Ecto neural progenitor cell (in vitro differentiated cells): Measurements from ENCODE around the gene KREMEN1.

ENCODE experiments used
- DNase-seq: peaks from one replicate; pipeline ENCODE4 v3.0.0-alpha.2; 2018; ENCODE audit warnings: low spot score

Gene KREMEN1

DNA sequence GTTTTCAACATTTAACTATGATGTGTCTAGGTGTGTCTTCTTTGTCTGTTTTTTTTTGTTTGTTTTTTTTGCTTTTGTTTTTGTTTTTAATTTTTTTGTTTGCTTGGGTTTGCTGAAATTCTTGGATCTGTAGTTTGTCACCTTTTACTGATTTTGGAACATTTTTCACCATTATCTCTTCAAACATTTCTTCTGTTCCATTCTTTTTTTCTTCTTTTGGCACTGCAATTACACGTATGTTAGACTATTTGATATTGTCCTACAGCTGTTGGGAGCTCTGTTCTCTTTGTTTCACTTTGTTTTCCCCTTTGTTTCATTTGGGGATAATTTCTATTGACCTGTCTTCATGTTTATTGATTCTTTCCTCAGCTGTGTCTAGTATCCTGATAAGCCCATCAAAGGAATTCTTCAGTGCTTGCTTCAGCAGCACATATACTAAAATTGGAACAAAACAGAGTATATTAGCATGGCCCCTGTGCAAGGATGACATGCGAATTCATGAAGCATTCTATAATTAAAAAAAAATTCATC, 60.8 kb downstream of the KREMEN1 start:
- no peak for DNase-seq

DNA sequence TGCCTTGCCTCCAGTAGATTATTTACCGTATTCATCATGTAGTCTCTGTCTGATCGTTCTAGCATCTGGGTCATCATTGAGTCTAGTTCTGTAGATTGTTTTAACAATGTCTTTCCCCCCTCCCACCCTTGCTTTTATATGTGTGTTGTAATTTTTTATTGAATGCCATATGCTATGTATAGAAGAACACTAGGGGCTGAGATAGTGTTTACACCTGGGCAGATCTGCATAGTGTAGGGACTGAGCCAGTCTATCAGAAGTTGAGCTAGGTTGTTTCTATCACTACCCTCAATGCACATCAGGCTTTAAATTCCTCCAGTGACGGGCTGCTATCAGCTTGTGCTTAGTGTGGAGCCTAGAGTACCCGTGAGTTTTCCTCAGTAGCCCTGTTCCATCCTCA, 61.6 kb downstream of the KREMEN1 start:
- DNase-seq: no peak

DNA sequence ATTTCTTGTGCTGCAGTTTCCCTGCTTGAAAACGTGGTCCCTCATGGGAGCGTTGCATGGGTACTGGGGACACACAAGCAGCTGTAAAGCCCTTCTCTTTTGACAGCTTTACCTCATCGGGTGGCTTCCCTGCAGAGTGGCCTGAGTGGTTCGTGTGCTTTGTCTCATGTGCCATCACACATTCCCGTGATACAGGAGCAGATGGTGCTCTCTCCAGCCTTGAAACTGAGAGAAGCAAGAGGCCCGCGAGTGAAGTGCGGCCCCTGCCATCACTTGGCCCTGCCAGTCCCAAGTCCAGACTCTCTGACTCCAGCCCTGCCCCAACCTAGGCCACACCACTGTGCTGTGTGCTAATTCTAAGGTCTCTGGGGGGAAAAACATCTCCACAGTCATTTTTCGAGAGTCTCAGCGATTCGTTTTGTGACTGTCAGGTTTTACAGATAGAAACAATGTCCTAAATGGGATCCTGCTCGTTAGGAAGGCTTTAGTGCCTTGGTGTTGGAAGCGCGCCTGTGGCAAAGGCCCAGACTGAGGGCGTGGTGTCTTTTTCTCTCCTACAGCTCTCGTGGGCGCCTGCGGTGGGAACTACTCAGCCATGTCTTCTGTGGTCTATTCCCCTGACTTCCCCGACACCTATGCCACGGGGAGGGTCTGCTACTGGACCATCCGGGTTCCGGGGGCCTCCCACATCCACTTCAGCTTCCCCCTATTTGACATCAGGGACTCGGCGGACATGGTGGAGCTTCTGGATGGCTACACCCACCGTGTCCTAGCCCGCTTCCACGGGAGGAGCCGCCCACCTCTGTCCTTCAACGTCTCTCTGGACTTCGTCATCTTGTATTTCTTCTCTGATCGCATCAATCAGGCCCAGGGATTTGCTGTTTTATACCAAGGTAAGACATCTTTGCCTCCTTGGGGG, 64.2 kb downstream of the KREMEN1 start:
- DNase-seq: no peak

DNA sequence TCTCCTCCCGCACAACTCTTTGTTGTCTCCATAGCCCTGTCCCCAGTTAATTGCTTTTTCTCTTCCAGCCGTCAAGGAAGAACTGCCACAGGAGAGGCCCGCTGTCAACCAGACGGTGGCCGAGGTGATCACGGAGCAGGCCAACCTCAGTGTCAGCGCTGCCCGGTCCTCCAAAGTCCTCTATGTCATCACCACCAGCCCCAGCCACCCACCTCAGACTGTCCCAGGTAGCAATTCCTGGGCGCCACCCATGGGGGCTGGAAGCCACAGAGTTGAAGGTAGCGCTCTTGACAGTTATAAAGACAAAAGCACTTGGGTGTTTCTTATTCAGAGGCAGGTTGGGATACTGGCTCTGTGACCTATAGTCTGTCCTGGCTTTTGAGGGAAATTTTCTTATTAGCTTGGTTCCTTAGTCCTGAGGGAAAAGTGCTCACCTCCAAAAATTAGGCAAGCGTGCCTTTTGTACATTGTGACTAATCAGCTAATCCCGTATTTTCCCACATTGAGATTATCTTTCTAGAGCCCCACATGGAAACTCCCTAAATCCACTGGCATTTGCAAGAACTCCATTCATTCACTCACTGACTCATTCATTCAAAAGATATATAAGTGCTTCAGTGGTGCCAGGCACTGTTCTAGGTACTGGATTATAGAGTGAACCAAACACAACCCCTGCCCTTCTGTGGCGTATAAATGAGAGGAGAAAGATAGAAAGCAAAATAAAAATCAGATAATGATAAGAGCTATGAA, 65.9 kb downstream of the KREMEN1 start:
- DNase-seq: no peak

DNA sequence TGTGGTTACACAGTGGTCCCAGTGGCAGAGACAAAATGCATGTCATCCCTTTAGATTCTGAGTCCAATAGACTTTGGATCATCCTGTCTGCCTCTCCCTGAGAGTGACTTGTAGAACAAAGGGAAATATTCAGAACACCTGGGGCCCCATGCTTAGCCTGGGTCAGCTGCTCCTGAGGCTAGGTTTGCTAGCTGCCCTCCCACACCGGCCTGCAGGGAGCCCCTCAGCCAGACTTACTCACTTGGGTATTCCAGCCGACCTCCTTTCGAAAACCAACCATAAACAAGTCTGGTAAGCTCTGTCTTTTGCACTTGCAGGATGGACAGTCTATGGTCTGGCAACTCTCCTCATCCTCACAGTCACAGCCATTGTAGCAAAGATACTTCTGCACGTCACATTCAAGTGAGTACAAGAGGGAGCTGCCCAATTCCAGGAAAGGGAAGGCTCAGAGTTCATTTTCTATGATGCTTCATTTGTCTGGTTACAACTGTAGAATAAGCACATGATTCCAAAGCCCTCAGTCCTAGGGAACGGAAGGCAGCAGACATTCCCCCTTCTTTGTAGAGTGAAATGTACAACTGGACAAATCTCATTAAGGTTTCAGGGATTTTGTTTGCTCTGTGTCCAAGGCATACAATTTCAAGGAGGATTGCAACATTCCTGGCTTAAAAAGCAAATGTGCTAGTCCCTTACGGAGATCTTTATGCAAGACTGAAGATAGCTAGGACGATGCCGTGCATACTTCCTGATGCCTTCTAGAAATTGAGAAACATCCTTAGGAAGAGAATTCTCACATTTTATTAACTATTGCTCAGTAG, 67.3 kb downstream of the KREMEN1 start:
- DNase-seq: no peak

DNA sequence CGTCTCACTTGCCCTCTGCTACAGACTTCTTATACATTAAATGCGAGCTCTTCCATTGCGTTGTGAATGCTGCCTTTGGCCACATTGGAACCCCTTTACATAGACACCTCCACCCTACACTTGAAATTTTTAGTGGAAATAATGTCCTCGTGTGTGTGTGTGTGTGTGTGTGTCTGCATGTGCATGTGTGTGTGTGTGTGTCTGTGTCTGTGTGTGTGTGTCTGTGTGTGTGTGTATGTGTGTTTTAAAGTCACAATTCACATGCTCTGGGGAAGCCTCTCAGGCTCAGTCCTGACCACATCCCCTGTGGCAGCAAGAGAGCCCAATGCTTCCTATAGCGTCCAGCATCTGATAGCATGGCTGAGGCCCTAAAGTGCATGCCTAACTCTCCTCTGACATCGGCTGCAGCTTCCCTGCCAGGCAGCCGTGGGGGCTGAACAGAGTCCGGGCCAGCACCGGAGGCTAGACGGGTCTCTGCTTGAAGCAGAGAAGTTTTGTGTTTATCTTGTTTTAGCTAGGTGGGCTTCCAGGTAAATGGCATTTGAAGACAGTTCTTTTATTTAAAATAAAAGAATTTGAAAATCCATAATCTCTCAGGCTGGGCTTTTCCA, 68.3 kb downstream of the KREMEN1 start:
- no peak for DNase-seq

DNA sequence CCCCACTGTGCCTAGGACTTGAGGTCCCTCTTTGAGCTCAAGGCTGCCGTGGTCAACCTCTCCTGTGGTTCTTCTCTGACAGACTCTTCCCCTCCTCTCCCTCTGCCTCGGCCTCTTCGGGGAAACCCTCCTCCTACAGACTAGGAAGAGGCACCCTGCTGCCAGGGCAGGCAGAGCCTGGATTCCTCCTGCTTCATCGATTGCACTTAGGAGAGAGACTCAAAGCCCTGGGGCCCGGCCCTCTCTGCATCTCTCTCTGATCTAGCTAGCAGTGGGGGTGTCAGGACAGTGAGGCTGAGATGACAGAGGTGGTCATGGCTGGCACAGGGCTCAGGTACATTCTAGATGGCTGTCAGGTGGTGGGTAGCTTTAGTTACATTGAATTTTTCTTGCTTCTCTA, 69.3 kb downstream of the KREMEN1 start:
- DNase-seq: no peak

DNA sequence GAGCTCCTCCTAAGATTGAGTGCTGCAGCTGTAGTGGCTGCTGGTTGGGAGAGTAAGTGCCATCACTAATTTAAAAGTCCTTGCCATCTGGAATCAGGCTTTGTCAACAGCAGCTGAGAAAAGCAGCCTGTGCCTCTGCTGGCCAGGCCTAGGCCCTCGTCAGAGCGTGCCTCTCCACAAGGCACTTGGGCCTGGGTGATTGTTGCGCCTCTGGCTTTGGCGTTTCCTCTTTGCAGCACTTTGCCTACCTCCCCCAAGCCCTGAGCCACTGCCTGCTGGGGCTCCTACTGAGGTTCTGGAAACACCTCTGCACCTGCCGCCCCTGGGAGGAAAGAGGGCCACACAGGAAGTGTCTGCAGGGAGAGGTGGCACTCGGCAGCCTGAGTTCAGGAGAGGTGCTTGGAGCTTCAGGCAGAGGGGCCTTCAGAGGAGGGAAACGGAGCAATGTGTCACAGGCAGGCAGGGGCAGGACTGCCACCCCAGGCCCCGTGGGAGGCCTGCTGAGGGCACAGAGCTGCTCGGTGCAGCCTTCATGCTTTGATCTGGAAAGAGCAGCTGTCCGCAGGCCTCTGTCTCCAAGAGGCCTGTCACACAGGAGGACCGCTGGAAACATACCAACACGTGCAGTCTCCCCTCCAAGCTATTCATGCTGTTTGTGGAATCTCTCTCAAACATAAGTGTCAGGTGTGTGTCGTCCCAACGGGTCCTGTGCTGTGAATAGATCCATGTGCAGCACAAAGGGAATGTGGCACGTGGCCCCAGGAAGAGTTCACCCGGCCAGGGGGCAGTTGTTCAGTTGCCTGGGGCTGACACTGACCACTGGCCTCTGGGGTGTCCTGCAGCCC, 71.3 kb downstream of the KREMEN1 start:
- peak; percentile 37 for DNase-seq

DNA sequence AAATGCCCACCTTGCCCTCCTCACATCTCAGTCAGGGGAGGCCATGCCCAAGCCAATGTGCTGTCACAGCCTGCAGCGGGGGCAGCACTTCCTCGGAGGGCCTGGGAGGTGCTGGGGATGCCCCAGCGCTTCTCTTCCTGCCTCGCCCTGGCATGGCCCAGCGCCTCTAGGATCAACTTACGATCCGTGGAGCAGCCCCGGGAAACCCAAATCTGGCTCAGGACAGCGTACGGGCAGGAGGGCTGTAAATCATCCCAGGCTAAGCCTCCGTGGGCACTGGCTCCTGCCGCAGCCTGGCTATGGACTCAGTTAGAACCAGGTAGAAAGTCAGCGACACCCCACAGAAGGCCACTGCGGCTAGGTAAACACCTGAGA, 71.9 kb downstream of the KREMEN1 start:
- peak; percentile 35 for DNase-seq

DNA sequence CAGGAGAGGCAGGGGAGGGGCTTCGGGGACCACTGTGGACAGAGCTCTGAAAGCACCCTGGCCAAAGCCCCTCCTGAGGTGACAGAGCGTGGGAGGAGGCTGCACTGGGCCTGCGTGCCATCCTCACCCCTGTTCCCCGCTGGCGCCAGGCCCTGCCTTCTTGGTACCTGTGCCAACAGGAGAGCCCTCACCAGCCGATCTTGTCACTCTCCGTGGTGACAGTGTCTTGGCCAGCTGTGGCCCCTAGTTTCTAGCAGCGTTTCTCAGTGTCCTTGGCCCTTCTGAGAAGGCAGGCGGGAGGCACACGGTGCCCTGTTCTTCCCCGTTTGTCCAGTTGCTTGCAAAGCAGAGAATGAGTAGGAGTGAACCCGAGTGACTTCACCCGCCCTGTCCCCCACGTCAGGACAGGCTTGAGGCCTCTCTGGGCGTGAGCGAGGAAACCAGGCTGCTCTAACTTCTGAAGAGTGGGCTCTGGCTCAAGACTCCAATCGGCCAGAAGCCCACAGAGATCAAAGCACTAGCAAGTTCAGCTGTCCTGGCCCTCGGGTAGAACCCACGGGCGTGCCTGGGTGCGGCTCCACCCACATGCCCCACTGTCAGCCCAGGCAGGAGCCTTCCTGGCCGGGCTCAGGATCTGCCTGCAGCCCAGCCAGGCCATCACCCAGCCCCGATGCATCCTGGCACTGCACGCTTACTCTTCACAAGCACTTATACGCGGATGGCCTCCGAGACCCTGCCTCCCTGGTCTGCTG, 72.7 kb downstream of the KREMEN1 start:
- peak; percentile 45 for DNase-seq

DNA sequence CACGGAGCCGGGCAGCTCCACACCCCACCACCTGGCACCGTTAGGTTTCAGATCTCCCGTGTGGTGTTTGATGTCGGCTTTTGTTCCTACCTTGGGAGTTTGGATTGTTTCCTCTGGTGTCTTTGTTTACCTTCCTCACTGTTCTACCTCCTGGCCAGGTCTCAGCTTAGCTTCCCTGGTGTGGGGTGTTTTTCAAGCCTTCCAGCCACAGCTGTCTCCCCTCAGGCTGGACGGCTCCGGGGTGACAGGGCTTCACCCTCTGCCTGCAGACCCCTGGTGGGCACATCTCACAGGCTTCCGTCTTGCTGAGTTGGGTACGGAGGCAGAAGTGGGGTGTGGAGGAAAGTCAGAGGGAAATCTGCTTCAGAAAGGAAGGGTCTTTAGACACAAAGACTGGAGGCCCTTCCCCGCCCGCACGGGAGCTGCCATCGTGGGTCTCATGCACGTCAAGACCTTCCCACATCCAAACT, 73.3 kb downstream of the KREMEN1 start:
- peak; percentile 36 for DNase-seq

DNA sequence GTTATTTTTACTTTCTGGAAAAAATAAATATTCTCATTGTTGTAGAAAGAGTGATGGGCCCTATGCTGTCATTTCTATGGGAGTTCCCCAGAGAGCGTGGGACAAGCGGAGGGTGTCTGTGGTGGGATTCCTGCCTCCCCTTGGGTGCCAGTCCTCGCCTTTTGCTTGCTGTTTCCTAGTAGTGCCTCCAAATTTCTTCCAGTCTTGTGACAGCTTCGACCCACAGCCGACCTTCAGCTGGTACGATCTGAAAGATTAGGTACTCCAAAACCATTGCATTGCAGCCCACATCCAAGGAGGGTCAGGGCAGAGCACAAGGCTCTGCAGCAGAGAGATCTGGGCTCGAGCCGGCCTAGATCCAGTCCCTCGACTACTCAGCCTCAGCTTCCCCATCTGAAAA, 73.9 kb downstream of the KREMEN1 start:
- peak; percentile 28 for DNase-seq

DNA sequence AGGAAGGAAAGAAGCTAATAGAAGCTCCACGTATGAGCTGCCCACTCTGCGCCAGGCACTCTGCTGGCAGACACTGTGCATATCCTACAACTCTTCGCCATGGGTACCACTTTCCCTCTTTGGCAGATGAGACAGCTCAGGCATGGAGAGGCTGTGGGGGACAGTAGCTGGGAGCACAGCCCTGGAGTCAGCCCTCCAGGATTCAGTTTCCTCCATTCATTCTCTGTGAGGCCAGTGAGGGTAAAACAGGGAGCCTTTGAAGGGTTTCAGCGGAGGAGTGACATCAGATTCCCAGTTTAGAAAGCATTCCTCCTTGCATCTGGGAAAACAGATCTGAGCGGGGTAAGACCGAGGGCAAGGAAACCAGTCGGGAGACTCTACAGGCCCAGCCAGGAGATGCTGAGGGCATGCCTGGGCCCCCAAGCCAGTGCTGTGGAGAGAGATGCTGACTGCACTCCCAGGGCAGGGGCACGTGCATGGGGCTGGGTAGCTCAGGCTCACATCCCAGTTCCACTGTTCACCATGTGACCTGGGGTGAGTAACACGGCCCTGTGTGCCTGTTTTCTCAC, 74.6 kb downstream of the KREMEN1 start:
- peak; percentile 45 for DNase-seq

DNA sequence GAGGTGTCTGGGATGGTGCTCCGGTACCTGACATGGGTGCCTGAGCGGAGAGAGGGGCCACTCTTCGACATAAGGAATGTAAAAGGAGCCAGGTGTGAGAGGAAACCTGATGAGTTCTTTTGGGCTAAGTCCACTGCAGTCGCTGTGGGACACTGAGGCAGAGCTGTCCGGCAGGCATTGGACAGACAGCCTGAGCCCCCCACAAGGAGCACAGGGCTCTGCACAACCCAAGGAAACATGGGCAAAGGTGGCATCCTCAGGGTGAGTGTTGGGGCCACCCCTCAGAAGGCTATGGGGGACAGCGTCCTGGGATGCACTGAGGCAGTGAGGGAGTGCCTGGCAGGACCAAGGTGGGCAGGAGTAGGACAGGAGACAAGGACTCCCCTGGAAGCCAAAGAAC, 75.2 kb downstream of the KREMEN1 start:
- DNase-seq: peak; percentile 32

DNA sequence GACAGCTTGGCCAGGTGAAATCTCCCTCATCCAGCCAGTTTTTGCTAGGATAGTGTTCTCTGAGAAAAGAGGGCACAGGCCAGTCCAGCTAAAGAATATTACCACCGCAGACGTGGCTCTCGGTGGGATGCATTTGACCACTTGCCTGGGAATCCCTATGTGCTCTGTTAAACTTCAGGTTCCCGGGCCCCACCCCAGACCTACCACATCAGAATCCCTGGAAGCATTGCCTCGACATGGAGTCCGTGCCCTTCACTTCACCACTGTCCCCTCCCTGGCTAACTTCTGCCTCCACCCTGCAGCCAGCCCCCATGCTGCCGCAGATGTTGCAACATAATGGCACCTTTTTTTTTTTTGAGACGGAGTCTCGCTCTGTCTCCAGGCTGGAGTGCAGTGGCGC, 76.0 kb downstream of the KREMEN1 start:
- peak; percentile 28 for DNase-seq

DNA sequence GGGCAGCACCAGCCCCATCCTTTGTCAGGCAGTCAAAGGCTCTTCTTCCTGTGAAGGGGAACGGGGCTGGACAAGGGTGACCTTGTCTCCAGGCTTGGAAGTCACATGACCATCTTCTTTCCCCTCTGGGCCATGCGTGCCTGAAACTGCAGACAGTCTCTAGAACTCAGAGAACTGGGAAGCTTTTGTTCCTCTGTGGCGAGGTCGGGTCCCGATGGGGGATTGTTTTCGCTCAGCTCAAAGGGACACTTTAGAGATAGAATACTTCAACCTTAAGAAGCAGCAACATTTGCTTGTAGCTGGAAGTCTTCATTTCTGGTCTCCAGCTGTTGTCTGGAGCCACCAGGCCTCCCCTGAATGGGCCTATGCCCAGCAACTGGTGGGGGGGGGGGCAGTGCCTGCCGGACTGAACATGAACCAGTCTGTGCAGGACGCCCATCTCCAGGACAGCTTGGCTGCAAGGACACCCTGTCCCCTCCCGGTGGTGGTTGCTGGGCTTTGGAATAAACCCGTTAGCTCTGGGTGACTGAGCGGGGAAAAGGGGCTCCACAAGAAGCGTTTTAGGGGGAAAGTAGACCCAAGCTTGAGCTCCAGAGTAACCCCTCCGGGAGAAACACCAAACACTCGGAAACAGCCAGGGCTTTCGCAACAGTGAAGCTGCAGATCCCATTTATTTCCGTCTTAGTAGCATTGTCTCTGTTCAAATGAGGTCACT, 77.2 kb downstream of the KREMEN1 start:
- peak; percentile 60 for DNase-seq

DNA sequence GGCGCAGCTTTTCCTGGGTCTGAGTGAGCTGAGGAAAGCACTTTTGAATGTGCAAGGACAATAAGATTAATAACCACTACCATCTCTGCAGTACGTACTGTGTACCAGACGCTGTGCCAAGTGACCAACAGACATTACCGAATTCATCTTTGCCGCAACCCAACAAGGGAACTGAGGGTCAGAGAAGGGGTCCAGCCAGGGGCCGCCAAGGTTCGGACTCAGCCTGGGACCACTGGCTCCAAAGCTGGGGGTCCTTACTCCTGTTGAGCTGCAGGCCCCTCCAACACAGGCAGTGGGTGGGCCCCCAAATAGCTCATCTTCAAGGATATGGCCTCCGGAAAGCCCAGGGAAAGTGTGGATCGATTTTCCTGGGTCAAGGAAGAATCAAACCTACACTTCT, 77.9 kb downstream of the KREMEN1 start:
- DNase-seq: peak; percentile 42

DNA sequence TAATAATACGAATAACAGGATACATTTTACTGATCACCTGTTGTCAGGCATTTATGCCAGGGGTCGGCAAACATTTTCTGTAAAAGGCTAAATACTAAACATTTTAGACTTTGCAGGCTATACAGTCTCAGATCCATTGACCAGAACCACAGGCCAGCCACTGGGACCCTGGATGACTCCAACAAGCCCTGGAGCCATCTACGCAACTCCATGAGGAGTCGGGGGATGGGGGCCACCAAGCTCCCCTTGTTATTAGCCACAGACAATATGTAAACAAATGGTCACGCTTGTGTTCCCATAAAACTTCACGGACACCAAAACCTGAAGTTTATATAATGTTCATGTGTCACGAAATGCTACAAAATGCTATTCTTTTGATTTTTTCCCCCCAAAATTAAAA, 78.5 kb downstream of the KREMEN1 start:
- peak; percentile 25 for DNase-seq
